Epithelial cell of proximal tubule (primary cell): Measurements from ENCODE around the gene LOC128125822.

ENCODE experiments used
- DNase-seq: peaks from one replicate; pipeline ENCODE4 v3.0.0-alpha.2; 2011; ENCODE audit warnings: low read depth
- H3K4me3 ChIP-seq: 2 replicates; pipeline ENCODE4 v1.5.1; 2011; ENCODE audit warnings: low read depth, mild to moderate bottlenecking, low read length
- TF ChIP-seq, protein P1 (sequence below): conservative IDR thresholded peaks from 2 replicates; pipeline ENCODE4 v1.5.1; 2012; ENCODE audit warnings: low read depth, mild to moderate bottlenecking, low read length

The LOC128125822 gene

GRCh38 chr6:63554782-63555181, 17.5 kb upstream of the LOC128125822 start:
- no peak for DNase-seq
- TF ChIP-seq, protein P1, sequence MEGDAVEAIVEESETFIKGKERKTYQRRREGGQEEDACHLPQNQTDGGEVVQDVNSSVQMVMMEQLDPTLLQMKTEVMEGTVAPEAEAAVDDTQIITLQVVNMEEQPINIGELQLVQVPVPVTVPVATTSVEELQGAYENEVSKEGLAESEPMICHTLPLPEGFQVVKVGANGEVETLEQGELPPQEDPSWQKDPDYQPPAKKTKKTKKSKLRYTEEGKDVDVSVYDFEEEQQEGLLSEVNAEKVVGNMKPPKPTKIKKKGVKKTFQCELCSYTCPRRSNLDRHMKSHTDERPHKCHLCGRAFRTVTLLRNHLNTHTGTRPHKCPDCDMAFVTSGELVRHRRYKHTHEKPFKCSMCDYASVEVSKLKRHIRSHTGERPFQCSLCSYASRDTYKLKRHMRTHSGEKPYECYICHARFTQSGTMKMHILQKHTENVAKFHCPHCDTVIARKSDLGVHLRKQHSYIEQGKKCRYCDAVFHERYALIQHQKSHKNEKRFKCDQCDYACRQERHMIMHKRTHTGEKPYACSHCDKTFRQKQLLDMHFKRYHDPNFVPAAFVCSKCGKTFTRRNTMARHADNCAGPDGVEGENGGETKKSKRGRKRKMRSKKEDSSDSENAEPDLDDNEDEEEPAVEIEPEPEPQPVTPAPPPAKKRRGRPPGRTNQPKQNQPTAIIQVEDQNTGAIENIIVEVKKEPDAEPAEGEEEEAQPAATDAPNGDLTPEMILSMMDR = no peak
- no peak overlapping the region for H3K4me3 ChIP-seq

- no peak overlapping the region for H3K4me3 ChIP-seq
- TF ChIP-seq, protein P1 = no peak
- DNase-seq = no peak
Observed at GRCh38 chr6:63556369-63556768, 15.9 kb upstream of the LOC128125822 start.

DNA sequence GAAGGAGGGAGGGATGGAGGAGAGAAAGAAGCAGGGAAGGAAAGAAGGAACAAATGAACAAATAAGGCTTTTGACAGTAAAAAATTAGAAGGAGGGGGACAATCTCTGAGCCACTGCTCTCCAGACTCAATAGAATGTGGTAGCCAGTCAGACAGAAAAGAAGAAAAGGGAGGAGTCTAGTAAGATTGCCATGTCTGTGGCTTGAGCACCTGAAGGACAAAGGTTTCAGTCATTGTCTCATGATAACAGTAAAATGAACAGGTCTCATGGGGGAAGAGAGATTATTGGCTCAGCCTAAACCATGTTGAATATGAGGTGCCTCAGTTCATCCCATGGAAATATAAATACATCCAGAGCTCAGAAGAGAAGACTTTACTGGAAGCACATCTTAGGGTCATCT, 14.0 kb upstream of the LOC128125822 start:
- TF ChIP-seq, protein P1 = no peak
- no peak overlapping the region for H3K4me3 ChIP-seq
- no peak for DNase-seq

- TF ChIP-seq, protein P1 = no peak
- no peak for DNase-seq
- H3K4me3 ChIP-seq = no peak overlapping the region
Observed at GRCh38 chr6:63560801-63561287, 11.4 kb upstream of the LOC128125822 start.

- no peak for DNase-seq
- H3K4me3 ChIP-seq = no peak overlapping the region
- TF ChIP-seq, protein P1 = no peak
Observed at GRCh38 chr6:63561288-63561687, 11.0 kb upstream of the LOC128125822 start.

- TF ChIP-seq, protein P1 = no peak
- H3K4me3 ChIP-seq = no peak overlapping the region
- DNase-seq = no peak
Observed at GRCh38 chr6:63563235-63563634, 9.0 kb upstream of the LOC128125822 start.

DNA sequence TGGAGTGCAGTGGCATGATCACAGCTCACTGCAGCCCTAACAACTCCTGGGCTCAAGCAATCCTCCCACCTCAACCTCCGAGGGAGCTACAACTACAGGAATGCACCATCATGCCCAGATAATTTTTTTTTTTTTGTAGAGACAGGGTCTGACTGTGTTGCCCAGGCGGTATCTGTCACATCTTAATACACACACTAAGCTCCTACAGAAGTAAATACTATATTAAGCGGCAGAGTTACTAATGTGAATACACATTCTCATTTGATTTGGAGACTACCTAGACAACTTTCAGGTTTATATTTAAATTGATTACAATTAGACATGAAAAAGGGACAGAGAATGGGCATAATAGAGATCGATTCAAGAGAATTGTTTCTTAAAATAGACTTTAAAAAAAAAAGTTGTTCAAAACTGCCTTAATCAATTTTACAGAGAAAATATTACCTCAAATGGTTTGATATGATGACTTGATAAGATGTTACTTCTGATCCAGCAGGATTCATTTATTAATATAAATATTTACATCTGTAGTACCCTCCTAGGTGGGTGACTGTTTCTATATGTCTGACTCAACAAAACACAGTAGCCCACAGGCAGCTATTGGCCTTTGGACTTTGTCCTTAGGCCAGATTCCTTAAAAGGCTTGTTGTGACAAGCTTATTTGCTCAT, 7.1 kb upstream of the LOC128125822 start:
- no peak overlapping the region for H3K4me3 ChIP-seq
- no peak for DNase-seq

More for the DNA sequence above, 7.1 kb upstream of the LOC128125822 start:
- TF ChIP-seq, protein P1 = no peak
